HG03066 (cell line): ENCODE results near the gene BTBD1.

Experiments
- ATAC-seq: cut with Tn5 transposase; IDR thresholded peaks from one replicate; pipeline ENCODE4 v1.9.1; 2021; ENCODE audit warnings: low read depth; ENCODE audit not compliant: unreplicated experiment

BTBD1 gene

GRCh38 chr15:82999426-82999825, 67.6 kb downstream of the BTBD1 start:
- ATAC-seq, result no peak

- ATAC-seq, result no peak
These were observed 71.1 kb downstream of the BTBD1 start for GRCh38 chr15:82995938-82996337.

- ATAC-seq, result no peak
These were observed 72.0 kb downstream of the BTBD1 start for GRCh38 chr15:82995076-82995475.

GRCh38 chr15:82993144-82993543, 73.9 kb downstream of the BTBD1 start:
- no peak for ATAC-seq

GRCh38 chr15:82992436-82992998, 74.5 kb downstream of the BTBD1 start:
- ATAC-seq, result no peak

- ATAC-seq, result no peak
These were observed 80.6 kb downstream of the BTBD1 start for GRCh38 chr15:82986442-82986780.

GRCh38 chr15:82985688-82986441, 81.2 kb downstream of the BTBD1 start, which contains the start of gene RAMAC:
RAMAC (plus strand) TSS chr15:82986210; CDS start chr15:82989019, 2,809 bp downstream.
- ATAC-seq, result peak; percentile 92

GRCh38 chr15:82980981-82981380, 86.1 kb downstream of the BTBD1 start:
- no peak for ATAC-seq

- ATAC-seq, result no peak
These were observed 87.3 kb downstream of the BTBD1 start for GRCh38 chr15:82979726-82980125.

GRCh38 chr15:82978438-82978837, 88.6 kb downstream of the BTBD1 start:
- no peak for ATAC-seq

GRCh38 chr15:82977076-82977475, 90.0 kb downstream of the BTBD1 start:
- no peak for ATAC-seq

- no peak for ATAC-seq
These were observed 94.1 kb downstream of the BTBD1 start for GRCh38 chr15:82972990-82973389.

GRCh38 chr15:82971218-82971984, 95.7 kb downstream of the BTBD1 start:
- ATAC-seq, result no peak

GRCh38 chr15:82970696-82971095, 96.4 kb downstream of the BTBD1 start:
- no peak for ATAC-seq

GRCh38 chr15:82970078-82970686, 96.9 kb downstream of the BTBD1 start:
- ATAC-seq, result no peak

GRCh38 chr15:82969353-82969752, 97.7 kb downstream of the BTBD1 start:
- no peak for ATAC-seq

- ATAC-seq, result no peak
These were observed 99.0 kb downstream of the BTBD1 start for GRCh38 chr15:82968066-82968465.

- peak; percentile 85 for ATAC-seq
These were observed 100.4 kb downstream of the BTBD1 start for GRCh38 chr15:82966671-82967071.
